Esophagus muscularis mucosa (tissue), 4 donors: ENCODE measurements around the gene TLE2. TPM values are rescaled to one million over a fixed set of nuclear protein-coding genes. Genes with fewer than 3 reads are reported as not detected.

ENCODE experiments used
- DNase-seq: peaks from one replicate; pipeline ENCODE4 v3.0.0-alpha.2; 2017; ENCODE audit errors: extremely low spot score
- H3K27ac ChIP-seq, 4 donors: fragments of 200-600 bp; sonication (generic); replicated peaks in 1 of 4; 1 replicate in 3 of 4; 2 replicates in 1 of 4; pipeline ENCODE4 v1.5.1; 2016 to 2019; ENCODE audit warnings: mild to moderate bottlenecking in 1 of 4
- H3K27me3 ChIP-seq, 4 donors: fragments of 200-600 bp; sonication (generic); one replicate each; pipeline versions ENCODE4 v1.5.1 to v1.6.0; 2016 to 2019
- H3K36me3 ChIP-seq, 4 donors: fragments of 200-600 bp; sonication (generic); one replicate each; pipeline ENCODE4 v1.5.1; 2016 to 2019
- H3K4me1 ChIP-seq, 4 donors: fragments of 200-600 bp; sonication (generic); one replicate each; pipeline ENCODE4 v1.5.1; 2016 to 2019
- H3K4me3 ChIP-seq, 4 donors: fragments of 200-600 bp; sonication (generic); 1 replicate in 2 of 4; 2 replicates in 2 of 4; pipeline ENCODE4 v1.5.1; 2016 to 2019; ENCODE audit warnings: mild to moderate bottlenecking in 4 of 4, moderate library complexity in 1 of 4
- H3K9me3 ChIP-seq, 4 donors: fragments of 200-600 bp; sonication (generic); 1 replicate in 3 of 4; 2 replicates in 1 of 4; pipeline ENCODE4 v1.5.1; 2016 to 2019
- CTCF ChIP-seq, 3 experiments: fragments of 200-600 bp in 2 of 3; fragments of 450-650 bp in 1 of 3; sonication (generic) in 2 of 3; IDR thresholded peaks; one replicate each; pipeline ENCODE4 v1.5.1; 2017 to 2019; ENCODE audit warnings: antibody characterized with exemption in 3 of 3, mild to moderate bottlenecking in 2 of 3, moderate library complexity in 1 of 3
- EP300 ChIP-seq: sonication (generic); formaldehyde crosslinking; IDR thresholded peaks from one replicate; pipeline ENCODE4 v1.6.1; 2017; ENCODE audit warnings: antibody characterized with exemption
- POLR2A ChIP-seq: fragments of 450-650 bp; IDR thresholded peaks from one replicate; pipeline ENCODE4 v1.6.1; 2017; ENCODE audit warnings: antibody characterized with exemption, moderate library complexity, mild to moderate bottlenecking, low read depth
- POLR2AphosphoS5 ChIP-seq, 2 donors: sonication (generic); formaldehyde crosslinking; IDR thresholded peaks; one replicate each; pipeline ENCODE4 v1.6.1; 2017; ENCODE audit warnings: antibody characterized with exemption in 2 of 2
- WGBS: methylation state at CpG from one replicate; pipeline ENCODE4 v1.1.5; 2018; 5-methylcytosine and 5-hydroxymethylcytosine counted together
- intact Hi-C: fragments of 100-400 bp; cut with DNase I; formaldehyde crosslinking; loops from one replicate; pipeline ENCODE4 v1.15.1; 2023
- total RNA-seq, 4 donors: library from RNA; depleted of rRNA; stranded (reverse); fragments of >200 nt; gene quantifications; one replicate each; pipeline versions ENCODE4 v1.1.0 to v1.2.1, GENCODE V29; 2016

Gene TLE2
- total RNA-seq, 4 donors from 2014 or later: 34.0 to 51.2 (median 44.1) TPM

GRCh38 chr19:3008994-3009393 lies 20.1 kb downstream of the TLE2 start:
- TF ChIP-seq POLR2A (no peak), POLR2AphosphoS5 (IDR thresholded peaks at IDR 0.05) (no peak), CTCF (IDR thresholded peaks at IDR 0.05) (no peak), EP300 (no peak)
- no peak for DNase-seq
- intact Hi-C loops: no loop called here
- H3K27ac ChIP-seq: no peak overlapping the region
- H3K9me3 ChIP-seq: no peaks in the 10 kb centered on the region
- H3K4me3 ChIP-seq: no peak overlapping the region
- H3K27me3 ChIP-seq: no peaks in the 10 kb centered on the region
- peaks cover 10 to 97% (median 82%) of the 10 kb centered on the region in 4 donors for H3K36me3 ChIP-seq
- H3K4me1 ChIP-seq: no peaks in the 10 kb centered on the region
- WGBS: 90% methylated on average over 6 of the region's 6 CpGs

- H3K4me1 ChIP-seq: no peaks in the 10 kb centered on the region
- intact Hi-C loops: no loop called here
- H3K9me3 ChIP-seq: no peaks in the 10 kb centered on the region
- 89% methylated on average over 9 of the region's 9 CpGs for WGBS
- no peaks in the 10 kb centered on the region for H3K27me3 ChIP-seq
- no peak overlapping the region for H3K27ac ChIP-seq
- H3K4me3 ChIP-seq: no peak overlapping the region
- TF ChIP-seq CTCF (IDR thresholded peaks at IDR 0.05) (no peak), EP300 (no peak), POLR2AphosphoS5 (IDR thresholded peaks at IDR 0.05) (no peak), POLR2A (no peak)
- H3K36me3 ChIP-seq: peaks cover 9 to 97% (median 77%) of the 10 kb centered on the region in 4 donors
- no peak for DNase-seq
These were observed 21.1 kb downstream of the TLE2 start for GRCh38 chr19:3007975-3008374.

- H3K4me3 ChIP-seq: no peak overlapping the region
- H3K9me3 ChIP-seq: no peaks in the 10 kb centered on the region
- no peaks in the 10 kb centered on the region for H3K27me3 ChIP-seq
- intact Hi-C loops: no loop called here
- 71% methylated on average over 28 of the region's 37 CpGs for whole genome bisulfite sequencing
- H3K4me1 ChIP-seq: no peaks in the 10 kb centered on the region
- TF ChIP-seq POLR2A: no peak
- no peak for TF ChIP-seq CTCF (IDR thresholded peaks at IDR 0.05)
- no peak for TF ChIP-seq POLR2AphosphoS5 (IDR thresholded peaks at IDR 0.05)
- TF ChIP-seq EP300: no peak
- DNase-seq: no peak
- H3K36me3 ChIP-seq: peaks cover 9 to 100% (median 73%) of the 10 kb centered on the region in 4 donors
- no peak overlapping the region for H3K27ac ChIP-seq
These were observed 22.9 kb downstream of the TLE2 start for GRCh38 chr19:3006075-3006767.

GRCh38 chr19:3005345-3005744 lies 23.7 kb downstream of the TLE2 start:
- DNase-seq: no peak
- no peak overlapping the region for H3K4me3 ChIP-seq
- WGBS: 60% methylated on average over 2 of the region's 18 CpGs
- H3K36me3 ChIP-seq: peaks cover 4 to 100% (median 72%) of the 10 kb centered on the region in 4 donors
- H3K27me3 ChIP-seq: no peaks in the 10 kb centered on the region
- no peak overlapping the region for H3K27ac ChIP-seq
- no peaks in the 10 kb centered on the region for H3K9me3 ChIP-seq
- no peaks in the 10 kb centered on the region for H3K4me1 ChIP-seq
- TF ChIP-seq POLR2A: no peak
- no peak for TF ChIP-seq CTCF (IDR thresholded peaks at IDR 0.05)
- TF ChIP-seq POLR2AphosphoS5 (IDR thresholded peaks at IDR 0.05): no peak
- TF ChIP-seq EP300: no peak
- intact Hi-C loops: no loop called here

- intact Hi-C loops: no loop called here
- Histone ChIP-seq H3K4me1 (no peaks in the 10 kb centered on the region), H3K4me3 (no peak overlapping the region), H3K9me3 (no peaks in the 10 kb centered on the region), H3K27ac (no peak overlapping the region), H3K36me3 (peaks cover 0 to 94% (median 68%) of the 10 kb centered on the region in 4 donors), H3K27me3 (no peaks in the 10 kb centered on the region)
- TF ChIP-seq POLR2A (no peak), EP300 (no peak), POLR2AphosphoS5 (IDR thresholded peaks at IDR 0.05) (no peak), CTCF (IDR thresholded peaks at IDR 0.05) (no peak)
- no peak for DNase-seq
- 97% methylated on average over 4 of the region's 4 CpGs for WGBS
These were observed 24.6 kb downstream of the TLE2 start for GRCh38 chr19:3004522-3004921.
